GM21381 (cell line): Measurements from ENCODE around the gene CCDC57.
A peak's percentile ranks its signal among the peaks of the same experiment; 100 is the strongest.
"Not testable (repeated sequence)": the region's sequence is repeated elsewhere in the genome, so short reads cannot be mapped to it uniquely, and the experiment has no call there.

ENCODE experiments used
- ATAC-seq: cut with Tn5 transposase; IDR thresholded peaks from one replicate; pipeline ENCODE4 v1.9.1; 2021; ENCODE audit warnings: mild to moderate bottlenecking, moderate library complexity; ENCODE audit not compliant: unreplicated experiment

Gene CCDC57, protein sequence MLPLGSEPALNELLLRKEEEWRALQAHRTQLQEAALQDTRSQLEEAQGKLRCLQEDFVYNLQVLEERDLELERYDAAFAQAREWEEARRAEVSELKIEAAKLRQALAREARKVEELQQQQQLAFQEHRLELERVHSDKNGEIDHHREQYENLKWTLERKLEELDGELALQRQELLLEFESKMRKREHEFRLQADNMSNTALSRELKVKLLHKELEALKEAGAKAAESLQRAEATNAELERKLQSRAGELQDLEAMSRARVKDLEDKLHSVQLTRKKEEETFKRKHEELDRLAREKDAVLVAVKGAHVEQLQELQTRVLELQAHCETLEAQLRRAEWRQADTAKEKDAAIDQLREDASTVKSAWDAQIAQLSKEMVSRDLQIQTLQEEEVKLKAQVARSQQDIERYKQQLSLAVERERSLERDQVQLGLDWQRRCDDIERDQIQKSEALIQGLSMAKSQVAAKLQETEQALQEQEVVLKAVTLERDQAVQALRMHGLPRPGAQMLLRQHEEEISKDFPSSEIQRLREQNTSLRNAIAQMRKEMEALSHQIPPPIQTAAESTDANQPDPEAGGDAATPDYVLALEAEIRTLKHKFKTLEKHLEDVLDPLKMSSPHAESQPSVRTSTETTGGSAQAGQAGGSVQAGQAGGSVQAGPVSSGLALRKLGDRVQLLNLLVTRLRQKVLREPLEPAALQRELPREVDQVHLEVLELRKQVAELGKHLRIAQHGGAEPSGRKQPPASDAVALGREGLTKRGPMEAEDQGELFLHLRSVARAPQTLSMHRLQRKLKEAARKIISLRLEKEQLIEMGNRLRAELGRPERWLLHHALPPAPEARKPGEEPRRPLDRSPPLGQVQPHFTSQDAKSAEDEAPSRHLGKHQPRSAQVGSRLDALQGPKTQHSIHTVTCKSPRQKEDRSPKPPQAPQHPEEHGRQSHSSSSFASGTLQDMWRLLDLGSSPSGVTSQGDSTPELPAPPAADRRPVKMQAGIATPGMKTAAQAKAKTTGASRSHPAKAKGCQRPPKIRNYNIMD

DNA sequence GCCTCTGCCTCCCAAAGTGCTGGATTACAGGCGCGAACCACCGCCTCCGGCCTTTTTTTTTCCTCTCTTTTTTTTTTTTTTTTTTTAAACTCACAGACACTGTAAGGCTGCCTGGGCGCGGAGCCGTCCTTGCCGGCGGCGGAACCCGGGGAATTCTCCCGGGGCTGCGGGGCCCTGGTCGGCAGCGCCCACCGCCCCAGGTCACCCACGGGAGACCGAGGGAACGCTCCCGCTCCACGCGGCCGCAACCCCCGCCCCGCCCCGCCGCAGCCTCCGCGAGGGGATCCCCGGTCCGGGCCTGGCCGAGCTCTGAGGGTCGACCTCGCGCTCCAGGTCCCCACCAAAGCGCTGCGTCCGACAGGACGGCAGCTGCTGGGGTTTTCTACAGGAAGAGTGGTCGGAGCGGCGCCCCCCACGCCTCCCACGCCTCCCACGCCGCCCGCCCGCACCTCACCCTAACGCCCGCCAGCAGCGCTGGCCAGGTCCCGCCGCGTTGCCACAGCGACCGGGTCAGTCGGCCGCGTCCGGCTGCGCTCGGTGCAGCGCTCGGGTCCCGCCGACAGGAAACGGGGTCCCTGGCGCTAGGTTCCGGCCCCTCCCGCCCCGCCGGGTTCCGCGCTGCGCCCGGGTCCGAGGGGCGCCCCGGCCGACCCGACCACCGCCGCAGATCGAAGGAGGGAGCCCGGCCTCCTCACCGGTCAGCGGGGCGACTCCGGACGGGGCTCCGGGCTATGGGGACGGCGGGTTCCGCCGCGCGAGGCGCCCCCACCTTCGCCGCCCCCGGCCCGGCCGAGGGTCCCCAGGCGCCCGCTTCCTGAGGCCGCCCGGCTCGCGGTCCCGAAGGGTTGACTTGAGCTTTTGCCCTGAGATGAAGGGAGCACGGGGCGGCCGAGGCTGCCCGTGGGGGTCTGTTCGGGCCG lies at the start of gene CCDC57:
Gene CCDC57, minus strand, starts transcription at position 512 of the 920 bp plus-strand sequence. CDS start 10,898 bp downstream, outside the sequence.
- peak; percentile 59 for ATAC-seq

- no peak for ATAC-seq
Observed at GRCh38 chr17:82262344-82262743, 49.7 kb upstream of the CCDC57 start.

- ATAC-seq, result not testable (repeated sequence)
Observed at GRCh38 chr17:82259972-82260961, 47.6 kb upstream of the CCDC57 start.

DNA sequence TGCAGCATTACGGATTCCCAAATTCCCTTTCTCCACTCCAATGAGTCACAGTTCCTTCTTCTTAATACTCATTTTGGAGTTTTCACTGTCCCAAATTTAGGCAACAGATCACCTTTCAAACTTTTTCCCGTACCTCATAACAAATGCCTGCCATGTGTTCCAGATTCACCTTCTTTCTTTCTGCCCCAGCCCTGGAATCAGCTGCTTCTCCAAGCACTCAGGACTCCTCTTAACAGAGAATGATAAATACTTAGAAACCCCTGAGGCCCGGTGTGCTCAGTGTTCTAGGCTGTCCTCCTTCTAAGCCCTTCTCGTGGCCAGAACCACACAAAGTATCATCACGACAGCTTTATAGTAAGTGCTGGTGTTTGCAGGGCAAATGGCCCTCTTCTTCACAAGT lies 45.9 kb upstream of the CCDC57 start:
- ATAC-seq, result no peak

DNA sequence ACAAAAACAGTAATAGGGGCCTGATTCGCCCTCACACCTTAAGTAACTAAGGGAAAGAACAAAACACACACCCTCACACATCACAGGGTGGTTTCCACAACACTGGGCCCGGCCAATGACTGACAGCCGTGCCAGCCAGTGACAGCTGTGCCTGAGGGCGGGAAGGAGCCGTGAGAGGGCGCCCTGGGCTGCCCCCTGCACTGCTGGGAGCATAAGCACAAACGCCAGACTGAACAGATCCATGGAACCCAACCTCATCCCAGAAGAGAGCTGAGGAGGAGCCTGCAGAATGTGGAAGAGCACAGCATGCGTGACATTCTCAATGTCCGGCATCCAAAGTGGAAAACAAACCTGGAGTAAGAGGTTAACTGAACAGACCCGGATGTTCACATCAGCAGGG lies 44.8 kb upstream of the CCDC57 start:
- ATAC-seq, result no peak

GRCh38 chr17:82256242-82256885 lies 43.7 kb upstream of the CCDC57 start:
- no peak for ATAC-seq

GRCh38 chr17:82255402-82255972 lies 42.8 kb upstream of the CCDC57 start:
- no peak for ATAC-seq

GRCh38 chr17:82254746-82255145 lies 42.1 kb upstream of the CCDC57 start:
- ATAC-seq, result not testable (repeated sequence)

DNA sequence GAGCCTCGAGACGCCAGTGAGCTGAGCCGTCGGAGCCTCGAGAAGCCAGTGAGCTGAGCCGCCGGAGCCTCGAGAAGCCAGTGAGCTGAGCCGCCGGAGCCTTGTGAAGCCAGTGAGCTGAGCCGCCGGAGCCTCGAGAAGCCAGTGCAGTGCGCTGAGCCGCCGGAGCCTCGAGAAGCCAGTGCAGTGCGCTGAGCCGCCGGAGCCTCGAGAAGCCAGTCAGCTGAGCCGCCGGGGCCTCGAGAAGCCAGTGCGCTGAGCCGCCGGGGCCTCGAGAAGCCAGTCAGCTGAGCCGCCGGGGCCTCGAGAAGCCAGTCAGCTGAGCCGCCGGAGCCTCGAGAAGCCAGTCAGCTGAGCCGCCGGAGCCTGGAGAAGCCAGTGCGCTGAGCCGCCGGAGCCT lies 41.5 kb upstream of the CCDC57 start:
- ATAC-seq, result not testable (repeated sequence)

DNA sequence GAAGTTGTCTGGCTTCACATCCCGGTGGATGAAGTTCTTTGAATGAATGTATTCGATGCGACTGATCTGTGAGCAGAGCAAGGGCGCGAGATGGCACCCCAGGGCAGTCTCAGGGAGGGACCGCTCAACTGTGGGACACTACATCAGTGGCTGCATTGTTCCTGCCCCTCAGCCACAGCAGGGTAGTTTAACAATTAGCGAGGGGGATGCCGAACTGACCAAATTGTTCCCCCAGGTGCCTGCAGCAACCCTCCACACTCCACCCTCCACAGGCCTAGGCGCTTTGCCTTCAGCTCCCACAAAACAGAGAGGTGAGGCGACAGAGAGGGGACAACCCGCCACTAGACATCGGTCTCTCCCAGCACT lies 40.5 kb upstream of the CCDC57 start:
- ATAC-seq, result no peak

GRCh38 chr17:82252511-82253178 lies 40.0 kb upstream of the CCDC57 start:
- no peak for ATAC-seq

- no peak for ATAC-seq
Observed at GRCh38 chr17:82250868-82251500, 38.3 kb upstream of the CCDC57 start.

GRCh38 chr17:82249896-82250581 lies 37.4 kb upstream of the CCDC57 start:
- ATAC-seq, result no peak

DNA sequence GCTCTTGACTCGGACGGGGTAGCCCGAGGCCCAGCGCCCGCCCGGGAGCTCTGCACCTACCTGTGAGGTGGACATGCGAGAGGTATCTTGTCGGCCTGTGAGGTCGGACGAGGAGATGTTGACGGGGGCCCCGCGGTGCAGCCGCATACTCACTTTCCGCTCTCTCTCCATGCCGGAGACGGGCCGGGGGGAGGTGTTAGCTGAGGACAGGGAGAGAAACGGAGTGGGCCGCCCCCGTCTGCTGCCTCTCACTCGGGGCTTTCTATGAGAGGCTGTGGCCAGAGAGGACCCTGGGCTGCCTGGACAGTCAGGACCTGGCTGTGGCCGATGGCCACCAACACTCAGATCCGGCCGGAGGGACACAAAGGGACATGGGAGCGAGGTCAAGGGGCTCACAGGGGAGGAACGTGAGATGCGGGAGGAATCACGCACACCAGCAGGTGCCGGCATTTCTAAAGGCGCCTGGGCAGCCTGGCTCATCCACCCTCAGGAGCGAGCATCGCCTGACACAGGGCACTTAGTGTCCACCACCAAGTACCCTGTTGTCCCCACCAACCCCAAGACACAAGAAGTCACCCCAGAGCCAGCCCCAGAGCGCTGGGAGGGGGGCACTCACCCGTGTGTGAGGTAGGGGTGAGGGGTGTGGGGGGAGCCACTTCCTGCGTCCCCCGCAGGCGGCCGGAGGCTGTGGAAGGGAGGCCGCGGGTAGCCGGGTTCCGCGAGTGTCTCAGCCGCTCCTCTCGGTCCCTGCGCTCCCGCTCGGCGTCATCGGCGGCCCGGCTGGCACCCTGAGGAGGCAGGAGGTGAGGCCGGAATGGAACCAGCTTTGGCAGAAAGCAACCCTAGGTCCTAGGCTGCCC lies 36.4 kb upstream of the CCDC57 start:
- ATAC-seq, result no peak

GRCh38 chr17:82247856-82248671 lies 35.4 kb upstream of the CCDC57 start:
- no peak for ATAC-seq
